HEK293 (cell line): ENCODE data around the gene RXFP1.

Source experiments
- CTCF ChIA-PET: fragments of 350-600 bp; formaldehyde crosslinking; extraction: SDS; loops from one replicate; lab custom pipeline; 2021; ENCODE audit warnings: antibody characterized with exemption; lab: Yijun Ruan, JAX
- POLR2A ChIA-PET: fragments of 300-600 bp; formaldehyde crosslinking; extraction: SDS; loops from one replicate; lab custom pipeline; 2020; ENCODE audit warnings: antibody characterized with exemption, inconsistent platforms; lab: Yijun Ruan, JAX
- H3K27ac ChIP-seq: fragments of 200-500 bp; sonication (Bioruptor generic); 2 replicates; pipeline ENCODE4 v1.5.1; 2014; ENCODE audit warnings: low read depth, low read length, control low read depth, inconsistent platforms; ENCODE audit errors: extremely low read depth
- H3K36me3 ChIP-seq, 2 experiments: fragments of 200-500 bp in 1 of 2; sonication (Bioruptor generic) in 1 of 2; 1 replicate in 1 of 2; 2 replicates in 1 of 2; pipeline ENCODE4 v1.5.1; 2014 to 2017; ENCODE audit warnings: inconsistent platforms in 2 of 2, low read length in 2 of 2; ENCODE audit not compliant: control insufficient read depth in 2 of 2, insufficient read depth in 1 of 2
- H3K4me1 ChIP-seq: fragments of 200-500 bp; sonication (Bioruptor generic); 2 replicates; pipeline ENCODE4 v1.5.1; 2014; ENCODE audit warnings: mild to moderate bottlenecking, low read length, inconsistent platforms; ENCODE audit not compliant: control insufficient read depth, insufficient read depth
- H3K4me3 ChIP-seq: 2 replicates; pipeline ENCODE4 v1.5.1; 2011; ENCODE audit warnings: low read depth, mild to moderate bottlenecking, control low read depth, low read length, moderate library complexity
- H3K9me3 ChIP-seq: fragments of 200-500 bp; sonication (Bioruptor generic); 2 replicates; pipeline ENCODE4 v1.5.1; 2014; ENCODE audit warnings: low read depth, low read length, inconsistent platforms; ENCODE audit not compliant: control insufficient read depth, insufficient read depth
- HIC1 ChIP-seq: fragments of 450-650 bp; formaldehyde crosslinking; IDR thresholded peaks from 2 replicates; pipeline ENCODE4 v1.5.1; 2016; ENCODE audit warnings: missing biosample characterization, missing genetic modification characterization
- PATZ1 ChIP-seq: fragments of 450-650 bp; formaldehyde crosslinking; IDR thresholded peaks from 2 replicates; pipeline ENCODE4 v1.5.1; 2016; ENCODE audit warnings: missing biosample characterization, missing genetic modification characterization
- SCRT1 ChIP-seq: fragments of 450-650 bp; formaldehyde crosslinking; IDR thresholded peaks from 2 replicates; pipeline ENCODE4 v1.5.1; 2016; ENCODE audit warnings: missing biosample characterization, missing genetic modification characterization, borderline replicate concordance
- ZBTB1 ChIP-seq: fragments of 450-650 bp; formaldehyde crosslinking; IDR thresholded peaks from 2 replicates; pipeline ENCODE4 v1.5.1; 2016; ENCODE audit warnings: missing biosample characterization, missing genetic modification characterization
- ZBTB10 ChIP-seq: fragments of 450-650 bp; formaldehyde crosslinking; IDR thresholded peaks from 2 replicates; pipeline ENCODE4 v1.5.1; 2016; ENCODE audit warnings: missing biosample characterization, missing genetic modification characterization
- ZFP37 ChIP-seq: fragments of 450-650 bp; formaldehyde crosslinking; IDR thresholded peaks from 2 replicates; pipeline ENCODE4 v1.5.1; 2016; ENCODE audit warnings: missing biosample characterization, missing genetic modification characterization
- ZIC2 ChIP-seq: fragments of 450-650 bp; formaldehyde crosslinking; IDR thresholded peaks from 2 replicates; pipeline ENCODE4 v1.5.1; 2016; ENCODE audit warnings: missing biosample characterization, missing genetic modification characterization
- ZNF121 ChIP-seq: fragments of 450-650 bp; formaldehyde crosslinking; IDR thresholded peaks from 2 replicates; pipeline ENCODE4 v1.5.1; 2016; ENCODE audit warnings: missing biosample characterization, missing genetic modification characterization
- ZNF19 ChIP-seq: fragments of 450-650 bp; formaldehyde crosslinking; IDR thresholded peaks from 2 replicates; pipeline ENCODE4; 2016; ENCODE audit warnings: missing biosample characterization, missing genetic modification characterization, low read depth
- ZNF221 ChIP-seq: fragments of 450-650 bp; formaldehyde crosslinking; IDR thresholded peaks from 2 replicates; pipeline ENCODE4 v1.5.1; 2017; ENCODE audit warnings: missing biosample characterization, missing genetic modification characterization, borderline replicate concordance
- ZNF26 ChIP-seq: fragments of 450-650 bp; formaldehyde crosslinking; IDR thresholded peaks from 2 replicates; pipeline ENCODE4 v1.5.1; 2016; ENCODE audit warnings: missing biosample characterization, missing genetic modification characterization
- ZNF292 ChIP-seq: fragments of 450-650 bp; formaldehyde crosslinking; IDR thresholded peaks from 2 replicates; pipeline ENCODE4 v1.5.1; 2016; ENCODE audit warnings: low read depth, missing biosample characterization, missing genetic modification characterization, borderline replicate concordance
- ZNF311 ChIP-seq: fragments of 450-650 bp; formaldehyde crosslinking; IDR thresholded peaks from 2 replicates; pipeline ENCODE4 v1.5.1; 2017; ENCODE audit warnings: missing biosample characterization, missing genetic modification characterization, borderline replicate concordance
- ZNF544 ChIP-seq: fragments of 450-650 bp; formaldehyde crosslinking; IDR thresholded peaks from 2 replicates; pipeline ENCODE4 v1.5.0; 2017; ENCODE audit warnings: missing biosample characterization, missing genetic modification characterization
- ZNF707 ChIP-seq: fragments of 450-650 bp; formaldehyde crosslinking; IDR thresholded peaks from 2 replicates; pipeline ENCODE4 v1.5.1; 2016; ENCODE audit warnings: missing biosample characterization, missing genetic modification characterization
- ZNF776 ChIP-seq: fragments of 450-650 bp; formaldehyde crosslinking; IDR thresholded peaks from 2 replicates; pipeline ENCODE4 v1.5.0; 2017; ENCODE audit warnings: missing biosample characterization, missing genetic modification characterization, borderline replicate concordance
- ZNF830 ChIP-seq: fragments of 450-650 bp; IDR thresholded peaks from 2 replicates; pipeline ENCODE4 v1.5.0; 2018; ENCODE audit warnings: missing biosample characterization, missing genetic modification characterization, low read depth, mild to moderate bottlenecking, moderate library complexity
- TF ChIP-seq, protein P1 (sequence below): sonication (generic); formaldehyde crosslinking; IDR thresholded peaks from 2 replicates; pipeline ENCODE4 v1.8.1; 2022; ENCODE audit warnings: mild to moderate bottlenecking, moderate library complexity, missing genetic modification reagents
- TF ChIP-seq, protein P2 (sequence below): fragments of 450-650 bp; formaldehyde crosslinking; IDR thresholded peaks from 2 replicates; pipeline ENCODE4 v1.5.1; 2016; ENCODE audit warnings: missing biosample characterization, missing genetic modification characterization

The RXFP1 gene

DNA sequence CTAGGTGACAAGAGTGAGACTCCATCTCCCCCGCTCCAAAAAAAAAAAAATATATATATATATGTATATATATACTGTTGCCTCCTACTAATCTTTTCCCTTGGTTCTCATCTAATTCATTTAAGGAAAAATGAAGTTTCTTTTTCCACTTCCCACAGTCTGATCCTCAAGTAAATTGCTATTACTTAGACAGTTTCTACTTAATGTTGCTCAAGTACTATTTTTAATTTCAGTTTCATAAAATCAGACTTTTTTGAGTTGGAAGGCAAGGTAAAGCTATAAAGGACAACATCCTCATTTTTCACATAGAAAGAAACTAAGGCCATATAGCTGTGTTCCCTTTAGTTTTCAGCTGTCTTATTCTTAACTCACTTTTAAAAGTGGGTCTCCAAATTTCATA is 5.8 kb downstream of the RXFP1 start:
- H3K27ac ChIP-seq: no peak overlapping the region
- no peak overlapping the region for H3K4me3 ChIP-seq
- no peaks in the 10 kb centered on the region for H3K4me1 ChIP-seq
- H3K36me3 ChIP-seq: no peaks in the 10 kb centered on the region
- TF ChIP-seq ZNF776 (tag by site-specific recombination) (no peak), ZIC2 (no peak), ZBTB1 (tag by site-specific recombination) (no peak), ZNF544 (tag by site-specific recombination) (no peak), HIC1 (tag by site-specific recombination) (no peak), SCRT1 (tag by site-specific recombination) (no peak), ZNF121 (tag by site-specific recombination) (no peak), ZNF26 (no peak), ZNF221 (tag by site-specific recombination) (no peak), PATZ1 (tag by site-specific recombination) (no peak), ZNF292 (tag by site-specific recombination) (no peak), ZNF311 (no peak), ZNF830 (tag by site-specific recombination) (no peak), ZNF707 (tag by site-specific recombination) (no peak), ZFP37 (no peak), ZNF19 (no peak), ZBTB10 (tag by site-specific recombination) (no peak)
- TF ChIP-seq, protein P1, sequence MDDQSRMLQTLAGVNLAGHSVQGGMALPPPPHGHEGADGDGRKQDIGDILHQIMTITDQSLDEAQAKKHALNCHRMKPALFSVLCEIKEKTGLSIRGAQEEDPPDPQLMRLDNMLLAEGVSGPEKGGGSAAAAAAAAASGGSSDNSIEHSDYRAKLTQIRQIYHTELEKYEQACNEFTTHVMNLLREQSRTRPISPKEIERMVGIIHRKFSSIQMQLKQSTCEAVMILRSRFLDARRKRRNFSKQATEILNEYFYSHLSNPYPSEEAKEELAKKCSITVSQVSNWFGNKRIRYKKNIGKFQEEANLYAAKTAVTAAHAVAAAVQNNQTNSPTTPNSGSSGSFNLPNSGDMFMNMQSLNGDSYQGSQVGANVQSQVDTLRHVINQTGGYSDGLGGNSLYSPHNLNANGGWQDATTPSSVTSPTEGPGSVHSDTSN (CRISPR knock-in tag): no peak
- TF ChIP-seq, protein P2, sequence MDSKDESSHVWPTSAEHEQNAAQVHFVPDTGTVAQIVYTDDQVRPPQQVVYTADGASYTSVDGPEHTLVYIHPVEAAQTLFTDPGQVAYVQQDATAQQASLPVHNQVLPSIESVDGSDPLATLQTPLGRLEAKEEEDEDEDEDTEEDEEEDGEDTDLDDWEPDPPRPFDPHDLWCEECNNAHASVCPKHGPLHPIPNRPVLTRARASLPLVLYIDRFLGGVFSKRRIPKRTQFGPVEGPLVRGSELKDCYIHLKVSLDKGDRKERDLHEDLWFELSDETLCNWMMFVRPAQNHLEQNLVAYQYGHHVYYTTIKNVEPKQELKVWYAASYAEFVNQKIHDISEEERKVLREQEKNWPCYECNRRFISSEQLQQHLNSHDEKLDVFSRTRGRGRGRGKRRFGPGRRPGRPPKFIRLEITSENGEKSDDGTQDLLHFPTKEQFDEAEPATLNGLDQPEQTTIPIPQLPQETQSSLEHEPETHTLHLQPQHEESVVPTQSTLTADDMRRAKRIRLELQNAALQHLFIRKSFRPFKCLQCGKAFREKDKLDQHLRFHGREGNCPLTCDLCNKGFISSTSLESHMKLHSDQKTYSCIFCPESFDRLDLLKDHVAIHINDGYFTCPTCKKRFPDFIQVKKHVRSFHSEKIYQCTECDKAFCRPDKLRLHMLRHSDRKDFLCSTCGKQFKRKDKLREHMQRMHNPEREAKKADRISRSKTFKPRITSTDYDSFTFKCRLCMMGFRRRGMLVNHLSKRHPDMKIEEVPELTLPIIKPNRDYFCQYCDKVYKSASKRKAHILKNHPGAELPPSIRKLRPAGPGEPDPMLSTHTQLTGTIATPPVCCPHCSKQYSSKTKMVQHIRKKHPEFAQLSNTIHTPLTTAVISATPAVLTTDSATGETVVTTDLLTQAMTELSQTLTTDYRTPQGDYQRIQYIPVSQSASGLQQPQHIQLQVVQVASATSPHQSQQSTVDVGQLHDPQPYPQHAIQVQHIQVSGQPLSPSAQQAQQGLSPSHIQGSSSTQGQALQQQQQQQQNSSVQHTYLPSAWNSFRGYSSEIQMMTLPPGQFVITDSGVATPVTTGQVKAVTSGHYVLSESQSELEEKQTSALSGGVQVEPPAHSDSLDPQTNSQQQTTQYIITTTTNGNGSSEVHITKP (tag by site-specific recombination): no peak
- POLR2A ChIA-PET: no interaction called here
- H3K9me3 ChIP-seq: no peaks in the 10 kb centered on the region
- CTCF ChIA-PET: no interaction called here
